GM12872 (cell line): ENCODE measurements around the gene OGFOD3.
A peak's percentile ranks its signal among the peaks of the same experiment; 100 is the strongest.

Experiments
- TF ChIP-seq, protein P1 (sequence below): IDR thresholded peaks from 3 replicates; pipeline ENCODE4 v1.5.1; 2011; ENCODE audit warnings: low read depth, mild to moderate bottlenecking, low read length, moderate library complexity; ENCODE audit not compliant: insufficient read depth

OGFOD3 gene

DNA sequence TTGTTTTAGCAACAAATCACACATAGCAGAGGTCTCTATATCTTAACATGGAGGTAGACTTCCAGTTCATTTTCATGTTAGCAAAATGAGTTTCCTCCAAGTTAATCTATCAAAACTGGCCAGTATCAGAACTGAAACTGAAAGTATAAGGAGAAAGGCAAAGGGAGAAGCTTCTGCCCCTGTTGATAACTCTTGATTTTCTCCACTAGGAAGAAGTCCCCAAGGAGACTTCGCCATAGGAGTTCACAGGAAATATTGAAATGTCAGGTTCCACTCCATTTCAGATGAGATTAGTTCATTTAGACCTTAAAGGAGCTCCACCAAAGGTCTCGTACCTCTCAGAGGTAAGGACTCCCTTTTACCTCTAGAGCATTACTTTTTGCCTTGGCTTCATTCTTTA lies 1.2 kb upstream of the OGFOD3 start:
- TF ChIP-seq, protein P1, sequence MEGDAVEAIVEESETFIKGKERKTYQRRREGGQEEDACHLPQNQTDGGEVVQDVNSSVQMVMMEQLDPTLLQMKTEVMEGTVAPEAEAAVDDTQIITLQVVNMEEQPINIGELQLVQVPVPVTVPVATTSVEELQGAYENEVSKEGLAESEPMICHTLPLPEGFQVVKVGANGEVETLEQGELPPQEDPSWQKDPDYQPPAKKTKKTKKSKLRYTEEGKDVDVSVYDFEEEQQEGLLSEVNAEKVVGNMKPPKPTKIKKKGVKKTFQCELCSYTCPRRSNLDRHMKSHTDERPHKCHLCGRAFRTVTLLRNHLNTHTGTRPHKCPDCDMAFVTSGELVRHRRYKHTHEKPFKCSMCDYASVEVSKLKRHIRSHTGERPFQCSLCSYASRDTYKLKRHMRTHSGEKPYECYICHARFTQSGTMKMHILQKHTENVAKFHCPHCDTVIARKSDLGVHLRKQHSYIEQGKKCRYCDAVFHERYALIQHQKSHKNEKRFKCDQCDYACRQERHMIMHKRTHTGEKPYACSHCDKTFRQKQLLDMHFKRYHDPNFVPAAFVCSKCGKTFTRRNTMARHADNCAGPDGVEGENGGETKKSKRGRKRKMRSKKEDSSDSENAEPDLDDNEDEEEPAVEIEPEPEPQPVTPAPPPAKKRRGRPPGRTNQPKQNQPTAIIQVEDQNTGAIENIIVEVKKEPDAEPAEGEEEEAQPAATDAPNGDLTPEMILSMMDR = no peak

DNA sequence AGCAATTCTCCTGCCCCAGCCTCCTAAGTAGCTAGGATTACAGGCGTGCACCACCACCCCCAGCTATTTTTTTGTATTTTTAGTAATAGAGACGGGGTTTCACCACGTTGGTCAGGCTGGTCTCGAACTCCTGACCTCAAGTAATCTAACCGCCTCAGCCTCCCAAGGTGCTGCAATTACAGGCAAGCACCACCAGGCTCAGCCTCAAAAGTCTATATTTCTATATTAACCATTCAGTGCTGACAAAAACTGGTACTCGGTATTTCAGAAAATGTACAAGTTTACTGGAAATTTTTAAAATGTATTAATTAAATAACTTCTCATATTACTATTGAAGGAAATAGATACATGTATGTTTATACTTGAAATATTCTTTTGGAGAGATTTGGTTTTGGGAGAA lies 1.6 kb downstream of the OGFOD3 start:
- TF ChIP-seq, protein P1 = 0 out of 3 replicates have a peak, but pooled peaks have one; percentile 18

DNA sequence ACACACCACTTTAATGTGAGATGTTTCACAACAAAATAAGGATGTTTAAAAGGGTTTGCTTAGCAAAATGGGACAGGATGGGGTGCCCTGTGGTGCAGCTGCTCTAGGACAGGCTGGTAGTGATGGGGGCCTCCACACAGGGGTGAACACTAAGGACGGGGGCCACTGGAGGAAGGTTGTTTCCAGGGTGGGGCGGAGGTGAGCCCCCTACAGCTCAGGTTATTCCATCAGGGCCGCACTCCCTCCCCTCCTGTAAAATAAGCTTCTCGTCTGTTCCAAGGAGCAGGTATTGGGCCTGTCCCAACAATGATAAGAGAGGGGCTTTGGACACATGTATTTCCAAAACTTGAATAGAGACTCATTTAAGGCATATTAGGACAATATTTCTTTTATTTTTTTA lies 2.1 kb downstream of the OGFOD3 start:
- TF ChIP-seq, protein P1 = no peak

DNA sequence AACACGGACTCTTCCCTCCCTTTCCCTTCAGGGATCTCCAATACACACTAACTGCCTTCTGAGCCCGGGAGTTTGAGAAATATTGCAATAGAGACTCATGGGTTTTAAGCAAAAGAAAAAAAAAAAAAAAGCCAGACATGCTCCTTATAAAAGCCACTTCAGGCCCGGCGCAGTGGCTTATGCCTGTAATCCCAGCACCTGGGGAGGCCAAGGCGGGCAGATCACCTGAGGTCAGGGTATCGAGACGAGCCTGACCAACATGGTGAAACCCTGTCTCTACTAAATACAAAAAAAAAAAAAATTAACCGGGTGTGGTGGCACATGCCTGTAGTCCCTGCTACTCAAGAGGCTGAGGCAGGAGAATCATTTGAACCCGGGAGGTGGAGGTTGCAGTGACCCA lies 2.6 kb downstream of the OGFOD3 start:
- TF ChIP-seq, protein P1 = no peak

DNA sequence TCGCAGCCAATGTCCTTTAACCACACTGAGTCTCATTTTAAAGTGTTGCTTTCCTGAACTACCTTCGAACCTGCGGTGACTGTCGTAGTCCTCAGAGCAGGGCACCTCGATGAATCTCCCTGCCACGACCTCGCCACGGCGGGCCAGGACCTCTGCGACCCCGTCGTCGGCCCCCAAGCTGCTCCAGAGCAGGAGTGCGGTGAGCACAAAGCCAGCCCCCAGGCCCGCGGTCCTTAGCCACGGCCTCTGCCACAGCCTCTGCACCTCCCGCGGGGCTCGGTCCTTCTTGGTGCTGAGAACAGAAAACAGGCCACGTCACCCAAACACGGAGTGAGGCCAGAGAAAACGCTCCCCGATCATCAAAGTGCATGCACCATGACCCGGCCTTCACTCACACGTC lies 3.0 kb downstream of the OGFOD3 start:
- TF ChIP-seq, protein P1 = no peak

DNA sequence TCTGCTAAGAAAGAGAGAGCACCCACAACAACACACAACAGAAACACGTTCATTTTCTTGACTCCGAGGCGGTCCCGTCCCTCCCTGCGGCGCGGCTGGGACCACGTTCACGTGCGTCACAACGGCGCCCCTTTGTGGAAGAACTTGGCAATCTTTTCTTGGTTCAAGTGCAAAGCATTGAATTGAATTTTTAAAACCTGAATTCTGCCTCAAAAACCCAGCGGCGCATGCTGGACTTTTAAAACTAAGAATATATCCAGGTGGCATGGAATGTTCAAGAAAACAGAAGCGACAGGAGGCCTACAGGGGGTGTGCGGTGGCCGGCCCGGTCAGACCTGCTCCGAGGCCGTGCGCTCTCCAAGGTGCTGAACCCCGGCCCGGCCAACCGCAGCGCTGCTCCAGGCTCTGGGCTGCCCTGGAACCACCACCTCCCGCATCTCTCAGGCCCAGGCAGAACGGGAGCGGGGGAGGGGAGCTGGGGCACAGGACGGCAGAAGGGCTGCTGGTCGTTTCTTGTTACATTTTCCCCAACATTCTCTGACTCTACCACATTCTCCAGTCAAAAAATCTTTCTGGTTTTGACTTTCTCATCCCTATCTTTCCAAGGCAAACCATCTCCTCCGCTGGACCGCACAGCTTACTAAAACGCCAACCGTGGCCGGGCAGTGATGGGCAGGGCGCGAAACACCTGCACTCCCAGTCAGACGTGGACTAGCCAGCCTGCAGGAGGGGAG lies 3.7 kb downstream of the OGFOD3 start:
- TF ChIP-seq, protein P1 = peak; percentile 72

DNA sequence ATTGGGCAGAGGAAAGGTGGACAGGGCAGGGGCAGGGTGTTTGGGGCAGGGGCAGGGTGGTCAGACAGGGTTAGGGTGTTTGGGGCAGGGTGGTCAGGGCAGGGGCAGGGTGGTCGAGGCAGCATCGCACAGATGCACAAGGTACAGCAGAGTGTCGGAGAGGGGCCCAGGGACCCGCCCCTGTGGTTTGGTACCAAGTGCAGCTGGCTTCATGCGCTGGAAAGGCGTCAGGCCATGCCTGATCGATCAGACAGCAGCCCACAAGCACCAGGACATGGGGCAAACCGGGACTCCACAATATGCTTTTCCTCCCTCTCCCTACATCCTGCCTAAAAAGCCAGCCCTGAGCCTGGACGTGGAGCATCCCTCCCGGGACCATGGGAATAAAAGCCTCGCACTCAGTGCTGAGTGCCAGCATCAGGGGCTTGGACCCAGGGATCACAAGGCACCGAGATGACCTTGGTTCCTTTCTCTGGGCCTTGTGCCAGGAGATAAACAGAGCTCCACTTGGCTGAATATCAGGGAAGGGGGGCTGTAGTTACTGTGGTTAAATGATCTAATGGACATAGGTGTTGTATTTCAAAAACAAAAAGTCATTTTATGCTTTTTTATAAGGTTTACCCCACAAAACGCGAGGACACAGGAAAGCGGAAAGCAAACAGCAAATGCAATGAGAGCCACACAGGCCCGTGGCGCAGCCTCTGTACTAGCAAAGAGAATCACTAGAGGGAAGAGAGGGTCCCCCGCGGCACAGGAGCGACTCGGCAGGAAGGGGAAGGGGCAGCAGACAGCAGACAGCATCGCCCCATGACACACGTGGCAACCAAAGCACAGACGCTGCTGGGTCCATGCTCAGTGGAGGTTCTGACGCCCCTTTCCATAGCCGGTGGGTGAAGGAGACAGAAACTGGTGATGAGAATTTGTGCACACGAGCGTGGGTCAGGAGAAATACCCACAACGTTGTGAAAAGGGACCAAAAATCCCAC lies 5.6 kb downstream of the OGFOD3 start:
- TF ChIP-seq, protein P1 = no peak
